HuH-7.5 (cell line): ENCODE results near the gene TTC22.
"Not testable (repeated sequence)": the region's sequence is repeated elsewhere in the genome, so short reads cannot be mapped to it uniquely, and the experiment has no call there.

ENCODE experiments used
- DNase-seq: peaks from one replicate; pipeline ENCODE4 v3.0.0; 2011; ENCODE audit warnings: low spot score

TTC22 gene

DNA sequence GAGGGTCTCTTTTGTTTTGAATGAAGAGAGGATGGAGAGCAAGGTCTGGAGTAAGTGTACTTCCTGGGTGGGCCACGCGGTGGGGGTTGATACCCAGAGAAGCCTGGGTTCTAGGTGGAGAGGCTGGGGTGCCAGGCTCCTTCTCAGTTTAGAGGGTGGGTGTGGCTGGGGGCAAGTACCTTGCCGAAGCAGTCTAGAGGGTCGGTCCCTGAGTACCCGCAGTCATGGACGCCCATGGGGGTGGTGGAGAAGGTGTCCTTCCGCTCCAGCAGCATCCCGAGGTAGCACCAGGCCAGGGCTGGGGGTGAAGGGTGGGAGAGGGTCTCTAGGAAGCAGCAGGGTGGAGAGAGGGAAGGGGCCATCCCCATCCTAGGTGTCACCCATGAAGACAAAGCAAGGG lies 14.3 kb downstream of the TTC22 start:
- DNase-seq, result no peak

DNA sequence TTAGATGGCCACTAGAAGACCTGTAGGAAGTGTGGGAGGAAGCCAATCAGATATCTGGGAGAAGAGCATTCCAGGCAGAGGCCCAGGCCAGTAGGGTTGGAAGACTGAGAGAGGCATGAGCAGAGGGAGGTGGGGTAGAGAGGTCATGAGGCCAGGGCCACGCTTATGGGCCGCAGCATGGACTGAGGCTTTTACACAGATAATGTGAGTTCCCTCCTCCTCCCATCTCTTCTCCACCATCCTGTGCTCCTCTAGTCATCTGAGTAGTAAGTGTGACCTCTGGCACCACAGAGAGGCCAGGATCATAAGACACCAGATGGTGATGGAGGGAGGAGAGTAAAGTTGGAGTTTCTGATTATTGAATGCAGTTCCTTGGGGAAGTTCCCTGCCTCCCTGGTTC lies 17.1 kb downstream of the TTC22 start:
- no peak for DNase-seq

DNA sequence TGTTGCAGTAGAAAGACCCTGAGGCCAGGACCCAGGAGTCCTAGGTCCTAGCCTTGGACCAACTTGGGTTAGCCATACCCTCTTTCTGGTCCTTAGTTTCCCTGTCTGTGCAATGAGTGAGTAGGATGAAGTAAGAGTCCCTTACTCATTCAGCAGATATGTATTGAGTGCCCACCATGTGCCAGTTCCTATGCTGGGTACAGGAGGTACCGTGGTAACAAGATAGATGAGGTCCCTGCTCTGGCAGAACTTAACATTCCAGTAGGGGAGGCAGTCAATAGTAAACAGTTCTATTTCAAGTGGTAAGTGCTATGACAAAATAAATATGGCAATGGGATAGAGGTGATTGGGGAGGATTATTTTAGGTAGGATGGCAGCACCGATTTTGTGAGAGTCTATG lies 18.5 kb downstream of the TTC22 start:
- DNase-seq, result no peak

DNA sequence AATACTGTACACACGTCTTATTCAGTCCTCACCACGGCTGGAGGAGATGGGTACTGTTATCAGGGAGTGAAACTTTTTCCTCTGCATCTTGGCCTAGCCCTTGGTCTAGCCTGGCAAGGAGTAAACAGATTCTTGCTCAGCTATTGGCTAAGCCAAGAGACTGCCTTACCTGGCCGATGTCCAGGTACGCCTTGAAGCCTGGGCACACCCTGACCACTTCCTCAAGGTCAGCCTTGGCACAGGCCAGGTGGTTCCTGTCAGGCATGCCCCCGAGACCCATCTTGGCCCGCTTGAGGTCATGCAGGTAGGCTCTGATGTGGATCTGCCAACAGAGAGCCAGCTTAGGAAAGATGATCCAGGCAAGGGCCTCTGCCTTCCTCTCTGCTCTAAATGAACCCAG lies 19.0 kb downstream of the TTC22 start:
- DNase-seq, result no peak

DNA sequence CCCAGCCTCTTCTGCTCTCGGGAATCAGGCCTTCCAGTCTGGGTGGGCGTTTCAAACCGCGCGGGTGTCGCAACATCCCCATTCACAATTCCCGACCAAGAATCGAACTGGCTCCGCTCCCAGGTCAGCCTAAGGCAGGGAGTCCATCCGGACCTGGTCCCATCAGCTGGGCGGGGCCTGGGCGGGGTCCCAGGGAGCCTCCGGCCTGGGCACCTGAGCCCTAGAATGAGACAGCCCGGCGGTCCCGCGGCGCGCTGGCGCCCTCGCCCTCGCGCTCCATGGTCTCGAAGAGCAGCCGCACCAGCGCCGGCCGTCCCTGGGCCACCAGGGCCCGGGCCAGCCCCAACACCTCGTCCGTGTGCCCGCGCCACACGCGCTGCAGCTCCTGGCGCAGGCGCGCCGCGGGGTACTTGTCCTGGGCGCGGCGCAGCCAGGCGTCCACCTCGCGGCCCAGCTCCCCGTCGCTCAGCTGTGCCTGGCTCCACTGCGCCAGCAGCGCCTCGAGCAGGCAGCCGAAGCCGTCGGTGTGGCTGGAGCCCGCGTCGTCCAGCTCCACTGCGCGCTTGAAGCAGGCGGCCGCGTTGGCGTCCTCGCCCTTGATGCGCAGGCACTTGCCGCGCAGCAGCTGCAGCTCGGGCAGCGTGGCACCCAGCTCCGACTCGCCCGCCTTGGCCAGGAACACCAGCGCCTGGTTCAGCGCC lies 19.9 kb downstream of the TTC22 start:
- DNase-seq, result no peak

DNA sequence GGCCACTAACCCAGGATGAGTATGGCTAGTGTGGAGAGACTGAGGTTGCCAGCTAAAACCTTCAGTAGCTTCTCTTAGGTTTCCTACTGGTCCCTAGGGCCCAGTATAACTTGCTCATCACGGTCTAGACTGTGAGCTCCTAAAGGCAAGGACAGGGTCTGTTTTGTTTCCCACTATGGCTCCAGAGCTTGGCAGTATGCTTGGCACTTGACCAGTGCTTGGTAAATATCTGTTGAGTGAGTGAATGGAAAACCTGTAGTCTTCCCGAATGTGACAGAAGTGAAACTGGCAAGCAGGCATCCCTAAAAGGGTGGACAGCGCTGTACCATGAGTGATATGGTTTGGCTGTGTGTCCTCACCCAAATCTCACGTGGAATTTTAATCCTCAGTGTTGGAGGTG lies 23.7 kb downstream of the TTC22 start:
- no peak for DNase-seq

DNA sequence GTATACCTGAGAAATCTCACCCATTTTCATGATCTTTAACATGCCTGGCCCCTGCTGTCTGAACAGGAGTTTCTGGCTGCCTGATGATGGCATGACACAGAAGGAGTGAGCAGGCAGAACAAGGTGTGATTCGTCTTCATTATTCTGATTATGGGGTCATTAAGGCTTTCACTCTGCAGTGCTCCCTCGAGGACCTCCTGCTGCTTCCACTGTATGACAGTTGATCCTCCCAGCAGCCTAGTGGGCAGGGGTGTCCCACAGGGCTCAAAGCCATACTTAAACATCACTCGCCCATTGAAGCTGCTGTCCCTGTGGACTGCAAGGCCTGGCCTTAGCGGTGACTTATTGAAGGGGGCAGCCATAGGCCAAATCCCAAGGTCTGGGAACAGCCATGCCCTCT lies 24.1 kb downstream of the TTC22 start:
- no peak for DNase-seq

DNA sequence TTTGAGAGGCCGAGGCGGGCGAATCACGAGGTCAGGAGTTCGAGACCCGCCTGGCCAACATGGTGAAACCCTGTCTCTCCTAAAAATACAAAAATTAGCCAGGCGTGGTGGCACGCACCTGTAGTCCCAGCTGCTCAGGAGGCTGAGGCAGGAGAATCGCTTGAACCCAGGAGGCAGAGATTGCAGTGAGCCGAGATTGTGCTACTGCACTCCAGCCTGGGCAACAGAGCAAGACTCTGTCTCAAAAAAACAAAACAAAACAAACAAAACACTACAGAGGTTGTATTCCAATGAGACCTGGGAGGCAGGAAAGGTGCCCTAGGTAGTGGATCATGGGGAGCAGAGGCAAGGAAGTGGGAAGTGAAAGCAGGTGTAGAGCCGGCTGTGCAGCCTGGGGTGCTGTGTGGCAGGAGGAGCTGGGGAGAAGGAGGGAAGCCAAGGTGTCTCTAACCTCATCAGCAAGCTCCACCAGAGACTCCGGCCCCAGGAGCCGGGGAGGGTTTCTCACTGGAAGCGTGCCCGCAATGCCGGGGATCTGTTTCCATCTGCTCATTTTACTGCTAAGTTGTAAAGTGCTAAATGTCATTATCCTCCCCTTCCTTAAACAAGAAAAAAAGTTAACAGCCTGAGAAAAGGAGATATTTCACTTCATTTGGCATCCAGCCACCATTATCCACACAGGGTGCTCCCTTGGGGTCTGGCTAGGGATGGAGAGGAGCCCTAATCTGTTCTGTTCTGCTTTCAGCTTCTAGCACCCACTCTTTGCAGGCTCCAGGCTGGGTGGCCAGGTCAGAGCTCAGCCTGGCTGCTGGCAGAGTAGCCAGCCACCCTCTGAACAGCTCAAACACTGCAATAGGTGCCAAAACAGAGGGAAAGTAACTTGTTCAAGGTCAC lies 25.0 kb downstream of the TTC22 start:
- DNase-seq, result not testable (repeated sequence)

DNA sequence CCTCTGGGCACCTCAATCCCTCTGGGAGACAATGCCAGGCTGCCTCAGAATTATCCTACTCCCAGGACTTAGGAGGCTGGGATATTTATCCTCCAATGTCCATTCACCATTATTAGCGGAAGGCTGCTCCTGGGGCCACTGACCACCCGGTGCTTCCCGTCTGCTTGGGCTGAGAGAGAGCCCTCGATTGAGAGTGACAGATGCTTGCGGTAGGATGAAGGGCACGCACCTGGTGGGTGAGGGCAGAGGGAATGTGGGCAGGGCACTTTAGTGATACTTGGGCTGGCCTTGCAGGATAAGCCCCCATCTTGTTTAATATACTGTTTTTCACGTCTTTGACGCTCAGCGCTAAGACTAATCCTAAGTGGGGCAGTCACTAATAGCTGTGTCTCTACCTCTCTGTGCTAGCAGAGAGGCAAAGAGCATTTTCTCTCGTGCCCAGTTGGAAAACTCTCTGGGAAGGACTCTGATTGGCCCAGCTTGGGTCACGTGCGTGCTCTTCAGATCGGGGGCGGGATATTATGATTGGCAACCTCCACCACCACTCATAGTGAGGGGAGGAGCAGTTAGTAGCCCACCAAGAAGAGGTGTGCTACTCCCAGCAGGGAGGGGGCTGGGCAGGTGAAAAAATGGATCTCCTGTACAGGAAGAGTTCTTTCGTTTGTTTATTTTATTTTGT lies 26.2 kb downstream of the TTC22 start:
- DNase-seq, result peak; percentile 30

DNA sequence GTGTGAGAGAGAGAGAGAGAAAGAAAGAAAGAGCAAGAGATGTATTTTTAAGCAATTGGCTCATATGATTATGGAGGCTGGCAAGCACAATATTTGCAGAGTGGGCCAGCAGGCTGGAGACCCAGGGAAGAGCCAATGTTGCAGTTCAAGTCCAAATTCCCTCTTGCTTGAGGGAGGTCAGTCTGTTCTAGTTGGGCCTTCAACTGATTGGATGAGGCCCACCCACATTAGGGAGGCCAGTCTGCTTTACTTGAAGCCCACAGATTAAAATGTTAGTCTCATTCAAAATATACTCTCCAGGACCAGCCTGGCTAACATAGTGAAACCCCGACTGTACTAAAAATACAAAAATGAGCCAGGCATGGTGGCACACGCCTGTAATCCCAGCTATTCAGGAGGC lies 28.2 kb downstream of the TTC22 start:
- DNase-seq, result no peak

DNA sequence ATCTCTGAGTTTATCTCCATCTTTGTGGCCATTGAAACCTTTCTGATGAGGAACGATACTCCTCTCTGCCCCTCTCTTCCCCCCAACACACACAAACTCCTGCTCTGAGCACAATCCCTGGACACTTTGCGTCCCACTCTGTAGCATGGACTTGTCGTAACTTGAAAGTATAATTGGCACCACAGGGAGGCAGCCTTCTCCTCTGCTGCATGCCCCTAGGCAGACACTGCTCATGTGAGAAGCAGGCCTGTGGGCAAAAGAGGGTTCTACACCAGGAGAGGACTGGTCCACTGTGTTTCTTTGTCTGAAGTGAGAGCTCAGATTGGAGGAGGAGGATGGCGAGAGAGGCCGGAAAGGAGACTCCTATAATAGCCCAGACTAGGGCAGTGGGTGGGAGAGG lies 33.0 kb downstream of the TTC22 start:
- no peak for DNase-seq

DNA sequence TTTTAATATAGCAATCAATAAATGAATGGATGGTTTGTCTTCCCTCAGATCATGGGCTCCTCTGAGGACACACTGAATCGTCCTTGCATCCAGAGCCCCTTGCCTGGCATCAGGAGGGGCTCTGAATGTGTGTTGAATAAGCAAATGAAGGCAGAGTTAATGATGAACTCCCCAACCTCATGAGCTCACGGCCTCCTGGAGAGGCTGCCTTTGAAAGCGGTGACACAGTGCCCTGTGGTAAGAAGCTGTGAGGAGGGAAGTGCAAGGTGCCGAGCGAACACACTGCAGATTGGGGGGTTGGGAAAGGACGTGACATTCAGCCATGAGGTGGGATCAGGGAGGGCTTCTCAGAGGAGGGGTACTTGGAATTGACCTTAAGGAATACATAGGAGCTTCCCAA lies 33.6 kb downstream of the TTC22 start:
- DNase-seq, result no peak

DNA sequence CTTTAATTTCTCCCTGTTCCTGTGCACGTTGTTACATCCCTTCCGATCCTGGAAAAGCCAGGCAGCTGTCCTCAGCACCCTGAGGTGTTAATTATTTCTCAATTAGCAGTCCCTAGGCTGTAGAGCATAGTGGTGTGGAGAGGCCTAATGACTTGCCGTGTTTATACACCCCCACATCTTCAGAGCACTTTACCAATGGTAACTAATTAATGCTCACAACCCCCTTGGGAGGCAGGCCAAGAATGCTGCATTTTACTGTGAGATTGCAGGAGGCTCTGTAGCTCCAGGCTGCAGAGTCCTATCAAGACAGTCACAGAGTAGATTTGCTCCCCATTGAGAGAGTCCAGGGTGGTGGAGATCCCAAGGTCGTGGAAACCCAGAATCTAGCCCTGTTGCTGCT lies 34.4 kb downstream of the TTC22 start:
- DNase-seq, result no peak

DNA sequence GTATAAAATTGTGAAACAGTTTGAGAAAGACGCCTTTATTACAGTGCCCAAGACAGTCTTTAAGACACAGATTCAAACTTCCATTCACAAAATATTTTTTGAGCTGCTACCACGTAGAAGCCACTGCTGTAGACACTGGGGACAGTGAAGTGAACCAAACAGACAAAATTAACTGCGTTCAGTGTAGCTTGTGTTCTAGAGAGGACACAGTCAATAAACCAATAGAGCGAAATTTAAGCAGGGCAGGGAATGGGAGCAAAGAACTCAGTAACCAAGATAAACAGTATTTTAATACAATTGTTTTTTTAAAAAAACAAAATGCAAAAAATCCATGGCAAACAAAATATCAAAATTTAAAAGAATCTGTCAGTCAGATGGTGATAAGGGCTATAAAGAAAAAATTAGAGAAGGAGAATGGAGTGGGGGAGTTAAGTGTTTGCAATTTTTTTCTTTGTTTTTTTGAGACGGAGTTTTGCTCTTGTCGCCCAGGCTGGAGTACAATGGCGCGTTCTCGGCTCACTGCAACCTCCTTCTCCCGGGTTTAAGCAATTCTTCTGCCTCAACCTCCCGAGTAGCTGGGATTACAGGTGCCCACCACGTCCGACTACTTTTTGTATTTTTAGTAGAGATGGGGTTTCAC lies 36.1 kb downstream of the TTC22 start:
- no peak for DNase-seq

DNA sequence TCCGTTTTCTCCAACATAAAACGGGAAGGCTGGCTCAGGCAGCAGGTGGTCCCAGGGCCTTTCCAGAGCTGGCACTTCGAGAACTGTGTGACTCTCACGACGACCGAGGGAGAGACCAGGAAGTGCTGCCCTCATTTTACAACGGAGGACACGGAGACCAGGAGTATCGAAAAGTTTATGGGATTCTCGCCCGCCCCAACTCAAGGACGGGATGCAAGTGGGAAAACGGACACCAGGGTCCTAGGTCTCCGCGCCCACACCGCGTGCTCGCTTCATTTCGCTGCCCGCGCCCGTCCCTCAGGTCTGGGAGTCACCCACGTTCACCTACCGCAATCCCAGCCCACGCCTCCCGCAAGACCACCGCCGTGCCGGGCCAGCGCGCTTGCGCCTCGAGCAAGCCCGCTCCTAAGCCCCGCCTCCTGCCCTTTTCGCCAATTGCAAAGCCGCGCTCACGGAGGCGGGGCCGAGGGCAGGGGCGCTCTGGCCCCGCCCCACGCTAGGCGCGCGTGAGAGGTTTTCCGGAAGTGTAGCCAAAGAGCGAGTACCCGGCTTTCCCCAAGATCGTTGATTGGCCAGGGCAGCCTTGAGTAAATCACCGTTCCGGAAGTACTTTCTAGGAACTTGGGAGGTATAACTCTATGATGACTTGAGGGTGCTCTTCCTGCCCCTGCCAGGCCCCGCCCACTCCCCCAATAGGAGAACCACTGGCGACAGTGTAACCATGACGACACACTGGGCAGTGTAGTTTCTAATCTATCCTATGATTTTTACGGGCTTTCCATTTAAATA lies 36.8 kb downstream of the TTC22 start, which contains the start of gene PARS2:
Gene PARS2, minus strand, starts transcription at position 391 of the 789 bp plus-strand sequence. CDS start 5,362 bp downstream, outside the sequence.
- DNase-seq, result peak; percentile 93

DNA sequence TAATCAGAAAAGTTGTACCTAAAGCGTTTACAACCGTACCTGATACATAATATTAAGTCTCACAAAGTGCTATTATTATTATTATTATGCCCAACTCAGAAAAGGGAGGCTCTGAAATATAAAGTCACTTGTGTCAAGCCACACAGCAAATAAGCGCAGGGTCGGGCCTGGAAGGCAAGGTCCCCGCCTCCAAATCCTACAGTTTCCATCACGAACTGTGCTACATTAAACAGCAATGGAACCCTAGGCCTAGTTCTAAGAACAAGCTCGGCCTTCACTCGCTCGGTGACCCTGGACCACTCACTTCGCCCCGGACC lies 37.3 kb downstream of the TTC22 start:
- DNase-seq, result no peak

DNA sequence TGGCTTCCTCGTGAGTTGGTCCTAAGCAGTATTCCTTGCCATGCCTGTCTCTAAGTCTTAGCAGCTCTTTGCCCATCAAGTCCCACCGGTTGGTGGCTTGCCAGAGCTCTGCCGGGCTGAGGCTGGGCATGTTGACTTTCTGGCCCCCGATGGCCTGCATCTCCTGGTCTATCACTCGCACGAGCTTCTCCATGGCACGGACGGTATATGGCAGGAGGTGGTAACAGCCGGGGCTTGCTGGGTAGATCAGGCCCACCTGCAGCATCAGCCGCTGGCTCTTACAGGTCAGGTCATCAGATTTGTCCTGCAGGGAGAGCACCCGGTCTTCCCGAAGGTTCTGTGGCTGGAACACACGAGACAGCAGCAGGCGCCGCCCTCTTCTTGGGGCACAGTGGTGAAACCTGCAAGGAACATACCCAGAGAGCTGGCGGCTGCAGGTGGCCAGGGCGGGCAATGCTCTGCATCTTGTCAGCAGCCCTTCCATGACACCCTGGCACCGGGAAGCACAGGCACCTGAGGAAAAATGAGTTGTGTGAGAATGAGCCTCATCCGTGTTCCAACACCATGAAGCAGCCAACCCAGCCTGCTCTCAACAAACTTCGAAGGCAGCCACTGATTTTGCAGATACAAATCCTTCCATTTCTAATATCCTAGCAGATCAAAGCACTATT lies 42.3 kb downstream of the TTC22 start:
- no peak for DNase-seq

DNA sequence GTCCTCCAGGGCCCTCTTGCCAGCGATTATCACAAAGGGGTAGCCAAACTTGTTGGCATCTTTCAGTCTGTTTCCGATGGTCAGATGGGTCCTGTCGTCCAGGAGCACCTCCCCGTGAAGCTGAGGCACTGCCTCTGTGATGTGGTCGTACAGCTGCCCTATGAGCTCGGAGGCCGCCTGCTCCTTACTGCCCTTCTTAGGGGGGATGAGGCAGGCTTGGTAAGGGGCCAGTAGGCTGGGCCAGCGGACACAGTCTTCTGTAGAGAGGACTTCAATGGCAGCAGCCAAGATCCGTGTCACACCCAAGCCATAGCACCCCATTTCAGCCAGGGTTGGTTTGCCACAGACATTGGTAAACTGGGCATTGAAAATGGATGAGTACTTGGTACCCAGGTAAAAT lies 43.3 kb downstream of the TTC22 start:
- no peak for DNase-seq

DNA sequence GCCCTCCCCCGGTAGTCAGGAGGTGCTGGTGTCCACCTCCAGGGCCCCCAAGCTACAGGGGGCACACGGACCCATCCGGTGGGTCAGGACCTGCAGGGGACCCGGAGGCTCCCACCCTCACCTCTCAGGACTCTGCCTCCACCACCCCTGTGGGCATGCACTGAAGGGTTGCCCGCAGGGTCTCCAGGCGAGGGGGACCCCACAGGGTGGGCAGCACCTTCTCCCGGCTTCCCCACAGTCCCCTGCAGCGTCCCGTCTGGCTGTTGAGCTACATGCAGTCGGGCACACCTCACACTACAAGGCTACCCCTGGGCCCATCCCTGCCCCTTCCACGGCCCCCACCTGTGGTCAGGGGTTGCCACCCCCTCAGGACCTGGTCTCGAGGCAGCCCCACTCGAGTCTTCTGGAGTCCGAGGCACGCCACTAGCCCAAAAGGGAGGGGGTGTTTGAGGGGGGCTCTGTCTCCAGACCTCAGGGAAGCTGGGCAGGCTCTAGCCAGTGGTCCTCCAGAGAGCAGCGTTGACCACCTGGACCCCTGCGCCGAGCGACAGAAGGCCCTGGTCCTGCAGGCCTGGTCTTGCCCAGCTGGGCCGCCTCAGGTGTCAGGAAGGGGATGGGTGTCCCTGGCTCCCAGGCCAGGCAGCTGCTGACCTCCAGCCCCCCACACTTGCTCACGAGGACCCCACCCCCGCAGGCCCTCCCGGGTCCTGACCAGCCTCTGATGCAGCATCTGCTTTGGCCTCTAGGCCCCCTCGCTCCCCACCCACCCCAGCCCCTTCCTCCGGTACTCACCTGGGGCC lies 46.4 kb downstream of the TTC22 start:
- no peak for DNase-seq

DNA sequence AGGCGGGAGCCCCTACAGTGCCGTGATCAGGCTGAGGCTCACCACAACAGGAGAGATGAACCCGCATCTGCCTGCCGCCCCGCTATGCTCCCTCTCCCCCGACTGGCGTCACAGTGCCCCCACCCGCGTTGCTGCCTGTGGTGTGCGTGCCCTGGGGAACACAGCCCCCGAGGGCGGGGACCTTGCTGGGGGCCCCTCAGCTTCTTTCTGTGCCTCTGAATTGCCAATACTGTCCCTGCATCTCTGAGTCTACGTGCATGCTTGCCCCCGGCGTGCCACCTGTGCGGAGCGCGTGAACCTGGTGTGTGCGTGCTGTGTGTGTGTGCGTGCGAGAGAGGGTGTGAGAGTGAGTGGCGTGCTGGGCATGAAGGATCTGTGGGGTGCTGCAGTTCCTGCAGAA lies 47.1 kb downstream of the TTC22 start:
- no peak for DNase-seq
